DND-41 (cell line): ENCODE data around the gene CTSC.

Source experiments
- ATAC-seq: fragments of 200-7000 bp; cut with Tn5 transposase; 3 replicates; pipeline ENCODE4 v1.9.1; 2021; ENCODE audit warnings: low read depth; ENCODE audit not compliant: insufficient read depth
- DNase-seq: peaks from one replicate; pipeline ENCODE4 v3.0.0-alpha.2; 2020
- H2AFZ ChIP-seq: 2 replicates; pipeline ENCODE4 v1.6.0; 2012; ENCODE audit warnings: low read depth, low read length
- H3K27ac ChIP-seq: 2 replicates; pipeline ENCODE4 v1.5.1; 2012; ENCODE audit warnings: low read length, inconsistent platforms
- H3K27me3 ChIP-seq: fragments of 200-600 bp; sonication (generic); 2 replicates; pipeline ENCODE4 v1.6.0; 2012; ENCODE audit warnings: low read length, mild to moderate bottlenecking, inconsistent platforms; ENCODE audit not compliant: insufficient read depth, poor library complexity
- H3K36me3 ChIP-seq: 2 replicates; pipeline ENCODE4 v1.5.1; 2012; ENCODE audit warnings: low read length, inconsistent platforms; ENCODE audit not compliant: insufficient read depth
- H3K4me1 ChIP-seq: 2 replicates; pipeline ENCODE4 v1.5.1; 2012; ENCODE audit warnings: mild to moderate bottlenecking, low read length; ENCODE audit not compliant: insufficient read depth
- H3K4me2 ChIP-seq: 2 replicates; pipeline ENCODE4 v1.6.0; 2012; ENCODE audit warnings: mild to moderate bottlenecking, moderate library complexity, low read length, inconsistent platforms; ENCODE audit not compliant: insufficient read depth
- H3K4me3 ChIP-seq, 2 experiments: fragments of 200-600 bp in 1 of 2; shearing (Covaris generic) in 1 of 2; 2 replicates each; pipeline ENCODE4 v1.5.1; 2012 to 2016; ENCODE audit warnings: inconsistent platforms in 2 of 2, low read length in 2 of 2, mild to moderate bottlenecking in 2 of 2, low read depth in 1 of 2, moderate library complexity in 1 of 2
- H3K79me2 ChIP-seq: 2 replicates; pipeline ENCODE4 v1.6.0; 2012; ENCODE audit warnings: low read length, inconsistent platforms; ENCODE audit not compliant: insufficient read depth
- H3K9ac ChIP-seq: 2 replicates; pipeline ENCODE4 v1.6.0; 2012; ENCODE audit warnings: low read depth, mild to moderate bottlenecking, inconsistent platforms, low read length, moderate library complexity
- H3K9me3 ChIP-seq: 2 replicates; pipeline ENCODE4 v1.5.1; 2012; ENCODE audit warnings: low read length, moderate library complexity, mild to moderate bottlenecking, inconsistent platforms; ENCODE audit not compliant: insufficient read depth, severe bottlenecking
- H4K20me1 ChIP-seq: 2 replicates; pipeline ENCODE4 v1.6.0; 2012; ENCODE audit warnings: low read length; ENCODE audit not compliant: insufficient read depth
- CTCF ChIP-seq: IDR thresholded peaks from 2 replicates; pipeline ENCODE4 v1.5.1; 2012; ENCODE audit warnings: borderline replicate concordance, low read length, moderate library complexity, mild to moderate bottlenecking; ENCODE audit not compliant: poor library complexity, severe bottlenecking; ENCODE audit errors: extremely low read depth
- EZH2 ChIP-seq: IDR thresholded peaks from 3 replicates; pipeline ENCODE4 v1.6.1; 2012; ENCODE audit warnings: borderline replicate concordance, low read depth, mild to moderate bottlenecking, moderate library complexity, low read length, inconsistent platforms; ENCODE audit not compliant: severe bottlenecking

The CTSC gene

GRCh38 chr11:88315981-88316441 is 21.5 kb downstream of the CTSC start:
- Histone ChIP-seq H3K36me3 (peaks cover 43% of the 10 kb centered on the region), H3K4me2 (no peak overlapping the region), H3K27ac (no peak overlapping the region), H4K20me1 (peaks cover 16% of the 10 kb centered on the region; the same call in 1 of the 2 replicates), H2AFZ (no peak overlapping the region), H3K27me3 (no peaks in the 10 kb centered on the region), H3K4me3 (no peak overlapping the region), H3K9ac (no peak overlapping the region), H3K9me3 (no peaks in the 10 kb centered on the region), H3K79me2 (peaks cover 86% of the 10 kb centered on the region), H3K4me1 (no peaks in the 10 kb centered on the region)
- TF ChIP-seq CTCF (no peak), EZH2 (no peak)
- no peak for ATAC-seq
- no peak for DNase-seq

GRCh38 chr11:88315015-88315414 is 22.5 kb downstream of the CTSC start:
- Histone ChIP-seq H2AFZ (no peak overlapping the region), H3K4me3 (no peak overlapping the region), H3K27ac (no peak overlapping the region), H3K9ac (no peak overlapping the region), H3K27me3 (no peaks in the 10 kb centered on the region), H3K4me1 (no peaks in the 10 kb centered on the region), H3K79me2 (peaks cover 81% of the 10 kb centered on the region), H4K20me1 (peaks cover 9% of the 10 kb centered on the region; the same call in 1 of the 2 replicates), H3K4me2 (no peak overlapping the region), H3K9me3 (no peaks in the 10 kb centered on the region), H3K36me3 (peaks cover 50% of the 10 kb centered on the region)
- no peak for TF ChIP-seq CTCF
- TF ChIP-seq EZH2 = no peak
- DNase-seq = no peak
- no peak for ATAC-seq

GRCh38 chr11:88313441-88313840 is 24.1 kb downstream of the CTSC start:
- Histone ChIP-seq H3K9me3 (no peaks in the 10 kb centered on the region), H3K79me2 (peaks cover 74% of the 10 kb centered on the region), H3K9ac (no peak overlapping the region), H3K27me3 (no peaks in the 10 kb centered on the region), H3K27ac (no peak overlapping the region), H3K36me3 (peaks cover 61% of the 10 kb centered on the region), H4K20me1 (peaks cover 7% of the 10 kb centered on the region; the same call in 1 of the 2 replicates), H3K4me1 (no peaks in the 10 kb centered on the region), H2AFZ (no peak overlapping the region), H3K4me3 (no peak overlapping the region), H3K4me2 (no peak overlapping the region)
- no peak for DNase-seq
- no peak for ATAC-seq
- no peak for TF ChIP-seq CTCF
- TF ChIP-seq EZH2 = no peak

GRCh38 chr11:88312628-88313027 is 24.9 kb downstream of the CTSC start:
- H3K4me1 ChIP-seq = no peaks in the 10 kb centered on the region
- H3K4me2 ChIP-seq = no peak overlapping the region
- H3K27ac ChIP-seq = no peak overlapping the region
- H3K36me3 ChIP-seq = peaks cover 68% of the 10 kb centered on the region
- H4K20me1 ChIP-seq = peaks cover 7% of the 10 kb centered on the region; the same call in 1 of the 2 replicates
- no peaks in the 10 kb centered on the region for H3K27me3 ChIP-seq
- H3K9ac ChIP-seq = no peak overlapping the region
- no peak overlapping the region for H3K4me3 ChIP-seq
- DNase-seq = no peak
- no peaks in the 10 kb centered on the region for H3K9me3 ChIP-seq
- no peak overlapping the region for H2AFZ ChIP-seq
- peaks cover 71% of the 10 kb centered on the region for H3K79me2 ChIP-seq
- TF ChIP-seq EZH2 = no peak
- TF ChIP-seq CTCF = no peak
- no peak for ATAC-seq
